ENCODE results near the gene PRSS57.

The PRSS57 gene

DNA sequence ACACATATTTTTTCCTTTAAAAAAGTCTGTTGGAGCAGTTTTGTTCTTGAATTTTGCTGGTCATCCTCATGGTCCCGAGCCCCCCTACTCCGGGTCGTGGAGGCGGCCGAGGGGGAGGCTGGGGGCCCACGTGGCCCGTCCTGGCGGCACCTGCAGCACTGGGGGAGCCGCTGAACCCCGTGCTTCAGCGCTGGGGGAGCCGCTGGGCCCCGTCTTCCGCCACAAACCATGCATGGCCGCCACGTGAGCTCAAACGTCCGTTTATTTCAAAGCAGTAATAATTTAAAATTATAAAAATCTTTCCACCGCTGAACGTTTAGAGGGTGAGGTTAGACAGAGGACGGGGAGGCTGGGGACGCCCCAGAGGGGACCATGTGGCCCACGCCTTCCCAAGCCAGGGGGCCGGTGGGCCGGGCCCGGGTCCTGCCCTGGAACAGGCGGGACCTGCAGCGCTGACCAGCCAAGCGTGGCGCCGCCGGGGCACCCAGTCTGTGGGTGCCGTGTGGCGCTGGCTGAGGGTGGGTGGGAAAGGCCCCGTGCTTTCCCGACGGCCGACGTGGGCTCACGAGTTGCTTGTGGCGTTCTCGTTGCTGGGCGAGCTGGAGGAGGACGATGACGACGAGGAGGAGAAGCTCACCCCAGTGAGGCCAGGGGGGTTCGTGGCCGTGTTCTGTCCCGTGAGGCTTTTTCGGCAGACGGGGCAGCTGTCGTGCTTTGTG is 47.5 kb downstream of the PRSS57 start:
- DNase-seq (ENCODE audit: low read depth), result no peak
- H3K4me3 ChIP-seq (ENCODE audit: low read depth, low read length), result no peak overlapping the region
- TF ChIP-seq, protein P1, sequence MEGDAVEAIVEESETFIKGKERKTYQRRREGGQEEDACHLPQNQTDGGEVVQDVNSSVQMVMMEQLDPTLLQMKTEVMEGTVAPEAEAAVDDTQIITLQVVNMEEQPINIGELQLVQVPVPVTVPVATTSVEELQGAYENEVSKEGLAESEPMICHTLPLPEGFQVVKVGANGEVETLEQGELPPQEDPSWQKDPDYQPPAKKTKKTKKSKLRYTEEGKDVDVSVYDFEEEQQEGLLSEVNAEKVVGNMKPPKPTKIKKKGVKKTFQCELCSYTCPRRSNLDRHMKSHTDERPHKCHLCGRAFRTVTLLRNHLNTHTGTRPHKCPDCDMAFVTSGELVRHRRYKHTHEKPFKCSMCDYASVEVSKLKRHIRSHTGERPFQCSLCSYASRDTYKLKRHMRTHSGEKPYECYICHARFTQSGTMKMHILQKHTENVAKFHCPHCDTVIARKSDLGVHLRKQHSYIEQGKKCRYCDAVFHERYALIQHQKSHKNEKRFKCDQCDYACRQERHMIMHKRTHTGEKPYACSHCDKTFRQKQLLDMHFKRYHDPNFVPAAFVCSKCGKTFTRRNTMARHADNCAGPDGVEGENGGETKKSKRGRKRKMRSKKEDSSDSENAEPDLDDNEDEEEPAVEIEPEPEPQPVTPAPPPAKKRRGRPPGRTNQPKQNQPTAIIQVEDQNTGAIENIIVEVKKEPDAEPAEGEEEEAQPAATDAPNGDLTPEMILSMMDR (IDR thresholded peaks at IDR 0.05; ENCODE audit: control insufficient read depth, extremely low read depth, insufficient read depth), result no peak

DNA sequence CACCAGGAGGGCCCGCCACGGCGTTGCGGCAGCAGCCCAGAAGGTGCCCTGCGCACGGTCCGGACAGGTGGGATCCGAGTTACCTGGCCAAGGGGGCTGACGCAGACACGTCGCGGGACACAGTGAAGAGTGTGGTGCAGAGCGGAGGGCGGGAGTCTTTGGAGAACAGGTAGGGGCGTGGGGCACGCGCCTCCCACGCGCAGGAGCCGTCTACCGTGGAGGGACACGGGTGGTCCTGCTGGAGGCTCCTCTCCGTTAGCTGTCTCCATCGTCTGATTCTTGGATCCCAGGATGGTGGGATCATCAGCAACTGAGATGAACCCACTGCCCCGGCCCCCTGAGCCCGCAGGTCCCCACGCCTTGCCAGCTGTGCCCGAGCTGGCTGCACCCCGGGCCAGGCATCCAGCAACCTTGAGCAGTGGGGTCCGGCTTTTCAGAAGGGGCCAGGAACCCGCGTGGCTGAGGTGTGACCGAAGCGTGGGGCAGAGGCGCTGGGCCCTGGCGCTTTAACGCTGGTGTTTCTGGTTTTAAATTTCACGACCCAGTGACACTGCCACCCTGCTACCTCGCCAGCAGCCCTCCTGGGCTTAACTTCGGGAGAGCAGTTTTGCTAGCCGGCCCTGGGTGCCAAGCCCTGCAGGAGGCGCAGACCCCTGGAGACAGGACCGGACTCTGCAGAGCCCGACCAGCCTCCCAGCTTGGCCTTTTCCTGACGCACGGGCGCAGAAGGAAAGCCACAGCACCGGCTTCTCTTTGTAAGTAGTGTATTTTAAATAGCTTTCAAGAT is 48.3 kb downstream of the PRSS57 start:
- DNase-seq (ENCODE audit: low read depth), result no peak
- TF ChIP-seq, protein P1 (IDR thresholded peaks at IDR 0.05; ENCODE audit: control insufficient read depth, extremely low read depth, insufficient read depth), result no peak

DNA sequence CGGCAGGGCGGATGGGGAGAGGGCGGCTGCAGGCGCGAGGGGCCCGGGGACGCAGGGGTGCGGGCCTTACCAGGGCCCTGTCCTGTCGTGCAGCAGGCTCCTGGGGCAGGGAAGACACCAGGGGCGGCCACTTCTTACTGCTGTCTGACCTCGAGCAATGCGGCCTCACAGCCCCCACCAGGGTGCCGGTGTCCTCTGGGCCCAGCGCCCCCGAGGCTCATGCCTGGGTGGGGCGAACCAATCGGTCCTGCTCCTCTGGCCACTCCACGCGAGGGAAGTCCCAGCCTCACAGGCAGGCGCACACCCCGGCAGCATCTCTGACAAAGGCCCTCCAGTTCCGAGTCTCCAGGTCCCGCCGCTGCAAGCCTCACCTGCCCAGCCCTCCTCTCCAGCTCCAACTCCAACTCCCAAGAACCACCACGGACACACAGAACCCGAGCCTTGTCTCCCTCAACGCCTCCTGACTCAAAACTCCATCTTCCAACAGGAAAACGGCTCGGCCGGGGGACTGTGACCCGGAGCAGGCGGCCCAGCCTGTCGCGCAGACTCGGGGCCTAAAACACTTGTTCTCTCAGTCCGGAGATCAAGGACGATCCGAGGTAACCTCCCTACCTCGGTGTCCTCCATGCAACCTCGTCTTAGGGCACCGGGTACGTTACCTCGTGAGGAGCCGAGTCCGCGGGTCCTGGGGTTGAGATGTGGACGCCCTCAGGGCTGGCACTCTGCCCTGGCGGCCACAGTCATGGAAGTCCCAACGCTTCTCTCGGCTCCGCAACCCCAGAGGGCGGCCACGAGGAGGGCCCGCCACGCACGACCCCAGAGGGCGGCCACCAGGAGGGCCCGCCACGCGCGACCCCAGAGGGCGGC is 49.1 kb downstream of the PRSS57 start:
- no peak for DNase-seq (ENCODE audit: low read depth)
- H3K4me3 ChIP-seq (ENCODE audit: low read depth, low read length), result no peak overlapping the region
- TF ChIP-seq, protein P1 (IDR thresholded peaks at IDR 0.05; ENCODE audit: control insufficient read depth, extremely low read depth, insufficient read depth), result no peak

More for the DNA sequence above, 48.3 kb downstream of the PRSS57 start:
- H3K4me3 ChIP-seq (ENCODE audit: low read depth, low read length), result no peak overlapping the region

DNA sequence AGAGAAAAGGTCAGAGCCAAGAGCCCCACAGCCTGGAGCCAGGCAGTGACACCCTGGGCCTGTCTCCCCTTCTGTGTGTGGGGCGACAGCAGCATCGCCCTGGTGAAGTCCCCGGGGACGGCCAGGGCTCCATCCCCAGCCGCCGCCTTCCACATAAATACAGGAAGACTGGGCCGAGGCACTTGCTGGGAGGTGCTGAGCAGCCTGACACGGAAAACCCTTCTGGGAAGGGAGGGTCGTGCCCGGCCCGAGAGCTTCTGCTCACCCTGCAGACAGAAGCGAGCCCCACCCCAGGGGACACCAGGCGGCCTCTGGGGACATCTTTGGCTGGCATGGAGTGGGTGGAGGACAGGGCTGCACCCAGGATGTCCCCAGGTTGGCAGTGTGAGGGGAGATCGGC is 50.5 kb downstream of the PRSS57 start:
- TF ChIP-seq, protein P1 (IDR thresholded peaks at IDR 0.05; ENCODE audit: control insufficient read depth, extremely low read depth, insufficient read depth), result no peak
- no peak for DNase-seq (ENCODE audit: low read depth)
- no peak overlapping the region for H3K4me3 ChIP-seq (ENCODE audit: low read depth, low read length)

DNA sequence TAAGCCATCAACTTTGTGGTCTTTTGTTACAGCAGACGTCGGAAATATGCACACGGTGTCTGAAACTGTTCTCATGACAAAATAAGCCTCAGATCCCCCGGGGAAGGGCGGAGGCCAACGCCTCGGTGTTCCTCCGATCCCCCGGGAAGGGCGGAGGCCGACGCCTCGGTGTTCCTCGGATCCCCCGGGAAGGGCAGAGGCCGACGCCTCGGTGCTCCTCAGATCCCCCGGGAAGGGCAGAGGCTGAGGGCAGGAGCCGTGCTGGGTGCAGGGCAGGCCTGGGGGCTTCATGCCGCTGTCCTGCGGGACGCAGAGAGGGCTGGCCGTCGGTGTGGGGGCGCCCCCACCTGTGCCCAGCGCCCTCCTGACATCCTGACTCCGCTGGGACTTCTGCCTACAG is 50.9 kb downstream of the PRSS57 start:
- TF ChIP-seq, protein P1 (IDR thresholded peaks at IDR 0.05; ENCODE audit: control insufficient read depth, extremely low read depth, insufficient read depth), result no peak
- DNase-seq (ENCODE audit: low read depth), result no peak
- H3K4me3 ChIP-seq (ENCODE audit: low read depth, low read length), result no peak overlapping the region

DNA sequence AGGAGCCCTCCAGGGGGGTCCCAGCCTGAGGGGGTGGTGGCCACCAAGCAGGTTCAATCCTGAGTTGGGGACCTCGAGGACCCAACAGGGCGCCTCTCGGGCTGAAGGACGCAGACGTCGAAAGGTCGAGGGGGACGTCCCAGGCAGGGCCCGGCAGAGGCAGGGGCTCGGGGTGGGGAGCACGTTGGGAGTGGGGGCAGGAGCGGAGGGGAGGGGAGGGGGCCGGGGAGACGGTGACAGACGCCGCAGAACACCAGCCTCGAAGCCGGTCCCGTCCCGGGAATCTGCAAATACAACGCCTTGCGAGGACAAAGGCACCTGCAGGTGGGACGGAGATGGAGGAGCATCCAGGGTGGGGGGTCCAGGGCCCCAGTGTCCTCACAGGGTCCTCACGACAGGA is 51.5 kb downstream of the PRSS57 start:
- H3K4me3 ChIP-seq (ENCODE audit: low read depth, low read length), result no peak overlapping the region
- TF ChIP-seq, protein P1 (IDR thresholded peaks at IDR 0.05; ENCODE audit: control insufficient read depth, extremely low read depth, insufficient read depth), result no peak
- DNase-seq (ENCODE audit: low read depth), result no peak

All from LNCaP clone FGC (cell line).